Measurements from ENCODE around the gene KRTAP12-4.
"Not testable (repeated sequence)": the region's sequence is repeated elsewhere in the genome, so short reads cannot be mapped to it uniquely, and the experiment has no call there.

Gene KRTAP12-4

GRCh38 chr21:44637018-44637850 lies 17.2 kb downstream of the KRTAP12-4 start, which contains the start of gene KRTAP10-10:
TSS of gene KRTAP10-10 (plus strand) at chr21:44637356. CDS start at chr21:44637418, 62 bp downstream.
- no peak for DNase-seq (ENCODE audit: low read depth)
- no peak for TF ChIP-seq CTCF (conservative IDR thresholded peaks at IDR 0.05; ENCODE audit: control insufficient read depth, insufficient read depth, low read depth, low read length)
- no peak within 1 kb of the TSS for H3K4me3 ChIP-seq (ENCODE audit: control insufficient read depth, low read depth, low read length)

- TF ChIP-seq CTCF (conservative IDR thresholded peaks at IDR 0.05; ENCODE audit: control insufficient read depth, insufficient read depth, low read depth, low read length): no peak
- DNase-seq (ENCODE audit: low read depth): no peak
- no peak overlapping the region for H3K4me3 ChIP-seq (ENCODE audit: control insufficient read depth, low read depth, low read length)
Observed at GRCh38 chr21:44636209-44637017, 18.0 kb downstream of the KRTAP12-4 start.

GRCh38 chr21:44632067-44632466 lies 22.4 kb downstream of the KRTAP12-4 start:
- no peak overlapping the region for H3K4me3 ChIP-seq (ENCODE audit: control insufficient read depth, low read depth, low read length)
- DNase-seq (ENCODE audit: low read depth): no peak
- no peak for TF ChIP-seq CTCF (conservative IDR thresholded peaks at IDR 0.05; ENCODE audit: control insufficient read depth, insufficient read depth, low read depth, low read length)

DNA sequence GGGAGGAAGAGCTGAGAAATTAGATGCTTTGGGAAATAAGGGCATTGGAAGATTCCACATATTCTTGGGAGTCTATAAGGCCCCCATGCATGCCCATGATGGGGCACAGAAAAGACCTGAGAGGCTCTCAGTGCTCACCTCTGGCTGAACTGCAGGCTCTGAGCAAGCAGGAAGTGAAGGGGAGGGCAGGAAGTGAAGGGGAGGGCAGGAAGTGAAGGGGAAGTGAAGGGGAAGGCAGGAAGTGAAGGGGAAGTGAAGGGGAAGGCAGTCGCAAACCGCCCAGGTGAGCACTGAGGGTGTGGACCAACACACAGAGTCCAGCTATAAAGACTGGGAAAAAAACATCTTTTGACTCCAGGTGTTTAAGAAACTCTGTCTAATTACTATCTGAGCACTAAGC lies 24.0 kb downstream of the KRTAP12-4 start:
- DNase-seq (ENCODE audit: low read depth): no peak
- no peak for TF ChIP-seq CTCF (conservative IDR thresholded peaks at IDR 0.05; ENCODE audit: control insufficient read depth, insufficient read depth, low read depth, low read length)
- no peak overlapping the region for H3K4me3 ChIP-seq (ENCODE audit: control insufficient read depth, low read depth, low read length)

DNA sequence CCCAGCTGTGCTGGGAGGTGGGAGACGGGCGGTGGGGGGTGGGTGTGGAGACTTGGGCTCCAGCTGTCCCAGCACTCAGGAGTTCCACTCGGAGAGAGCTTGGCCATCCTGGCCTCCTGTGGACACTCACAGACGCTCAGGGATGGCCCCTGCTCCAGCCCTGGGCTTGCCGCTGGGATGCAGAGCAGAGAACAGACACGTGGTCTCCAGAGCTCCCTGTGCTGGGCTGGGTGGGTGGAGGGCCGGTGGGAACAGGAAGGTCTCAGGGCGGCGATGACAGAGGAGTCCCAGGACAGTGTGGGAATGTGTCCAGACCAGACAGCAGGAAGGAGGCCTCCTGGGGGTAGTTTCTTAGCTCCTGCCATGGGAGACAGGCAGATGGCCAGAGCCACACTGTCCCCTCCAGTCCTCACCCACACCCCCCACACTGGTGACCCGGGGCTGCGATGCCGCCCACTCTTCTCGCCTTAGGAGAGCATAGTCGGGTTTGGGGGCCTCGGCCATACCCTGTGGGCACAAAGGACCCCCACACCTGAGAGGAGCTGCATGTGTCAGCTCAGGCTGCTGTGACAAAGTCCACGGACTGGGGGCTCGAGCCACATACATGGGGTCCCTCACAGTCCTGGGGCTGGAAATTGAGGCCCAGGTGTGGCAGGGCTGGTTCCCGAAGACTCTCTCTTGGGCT lies 25.6 kb downstream of the KRTAP12-4 start:
- DNase-seq (ENCODE audit: low read depth): no peak
- no peak overlapping the region for H3K4me3 ChIP-seq (ENCODE audit: control insufficient read depth, low read depth, low read length)
- no peak for TF ChIP-seq CTCF (conservative IDR thresholded peaks at IDR 0.05; ENCODE audit: control insufficient read depth, insufficient read depth, low read depth, low read length)

- H3K4me3 ChIP-seq (ENCODE audit: control insufficient read depth, low read depth, low read length); DNase-seq (ENCODE audit: low read depth): not testable (repeated sequence)
Observed at GRCh38 chr21:44627831-44628233, 26.6 kb downstream of the KRTAP12-4 start.

GRCh38 chr21:44627181-44627822 lies 27.2 kb downstream of the KRTAP12-4 start:
- not testable (repeated sequence) for H3K4me3 ChIP-seq (ENCODE audit: control insufficient read depth, low read depth, low read length); DNase-seq (ENCODE audit: low read depth)
